ENCODE results near the gene DEXI. TPM values are rescaled to one million over a fixed set of nuclear protein-coding genes. Genes with fewer than 3 reads are reported as not detected.

Gene DEXI
- total and polyA plus RNA-seq, 2 of the 4 experiments (the other 2 are of a cell fraction) = 43.7 to 63.6 TPM

DNA sequence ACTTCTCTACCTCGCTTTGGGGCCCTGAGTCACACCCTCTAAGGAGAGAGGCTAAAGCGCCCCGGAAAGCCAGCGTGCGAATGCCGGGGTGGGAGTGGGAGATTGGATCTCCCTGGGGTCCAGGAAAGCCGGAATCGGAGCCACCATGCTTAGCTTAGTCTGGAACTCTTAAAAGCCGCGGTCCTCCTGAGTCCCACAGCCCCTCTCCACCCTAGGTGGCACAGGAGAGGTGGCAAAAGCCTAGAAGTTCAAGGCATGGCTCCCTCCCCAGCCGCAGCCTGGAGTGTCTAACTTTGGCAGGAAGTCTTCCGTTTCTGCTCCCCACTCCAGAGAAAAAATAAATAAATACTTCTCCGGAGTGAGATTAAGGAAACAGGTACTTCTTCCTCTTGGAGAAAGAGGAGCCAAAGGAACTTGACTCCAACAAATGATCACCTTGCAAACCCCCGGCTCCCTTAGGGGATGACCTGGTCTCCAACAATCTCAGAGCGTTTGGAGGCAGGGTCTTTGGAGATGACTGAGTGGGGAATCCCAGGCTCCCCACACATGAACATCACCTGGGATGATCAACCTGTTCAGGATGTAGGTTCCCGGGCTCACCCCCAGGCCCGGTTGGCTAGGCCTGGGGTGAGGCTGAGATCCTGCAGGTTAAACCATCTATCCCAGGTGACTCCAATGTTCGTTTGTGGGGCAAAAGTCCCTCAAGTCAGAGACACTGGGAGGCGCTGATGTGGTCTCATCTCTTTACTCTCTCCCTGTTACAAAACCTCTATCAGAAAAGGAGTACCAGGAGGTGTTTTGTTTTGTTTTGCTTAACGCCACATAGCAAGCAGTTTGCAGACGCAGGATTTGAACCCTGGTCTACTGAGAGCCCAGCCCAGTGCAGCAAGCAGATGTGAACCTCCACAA is 62.3 kb downstream of the DEXI start (continued):
- TF ChIP-seq, protein P1, sequence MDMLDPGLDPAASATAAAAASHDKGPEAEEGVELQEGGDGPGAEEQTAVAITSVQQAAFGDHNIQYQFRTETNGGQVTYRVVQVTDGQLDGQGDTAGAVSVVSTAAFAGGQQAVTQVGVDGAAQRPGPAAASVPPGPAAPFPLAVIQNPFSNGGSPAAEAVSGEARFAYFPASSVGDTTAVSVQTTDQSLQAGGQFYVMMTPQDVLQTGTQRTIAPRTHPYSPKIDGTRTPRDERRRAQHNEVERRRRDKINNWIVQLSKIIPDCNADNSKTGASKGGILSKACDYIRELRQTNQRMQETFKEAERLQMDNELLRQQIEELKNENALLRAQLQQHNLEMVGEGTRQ (IDR thresholded peaks at IDR 0.05; ENCODE audit: low read depth, low read length) = no peak

Other genes starting within 250 kb of the DEXI start
- not detected in 2 replicates for gene TEKT5, start 247.5 kb downstream of the DEXI start, total RNA-seq (2012; rRNA removed)
- gene TEKT5, start 247.5 kb downstream of the DEXI start, polyA plus RNA-seq (2012; rRNA removed) = 0.17 and 0.26 TPM in 2 replicates
- gene NUBP1, start 198.6 kb downstream of the DEXI start, total RNA-seq (2012; rRNA removed) = 28.0 and 29.7 TPM in 2 replicates
- 30.6 and 31.5 TPM in 2 replicates for gene NUBP1, start 198.6 kb downstream of the DEXI start, polyA plus RNA-seq (2012; rRNA removed)
- not detected in 2 replicates for gene TVP23A, start 123.7 kb downstream of the DEXI start, total RNA-seq (2012; rRNA removed)
- not detected in 2 replicates for gene TVP23A, start 123.7 kb downstream of the DEXI start, polyA plus RNA-seq (2012; rRNA removed)
- gene CIITA, start 65.3 kb downstream of the DEXI start, total RNA-seq (2012; rRNA removed) = not detected in 2 replicates
- gene CIITA, start 65.3 kb downstream of the DEXI start, polyA plus RNA-seq (2012; rRNA removed) = 0.04 and 0.10 TPM in 2 replicates
- 16.5 and 18.3 TPM in 2 replicates for gene CLEC16A, start 2.1 kb upstream of the DEXI start, total RNA-seq (2012; rRNA removed)
- 15.4 and 15.9 TPM in 2 replicates for gene CLEC16A, start 2.1 kb upstream of the DEXI start, polyA plus RNA-seq (2012; rRNA removed)